Parathyroid adenoma (tissue), 2 donors: ENCODE measurements around the gene DAPK1.

Source experiments
- H2AFZ ChIP-seq: fragments of 300-600 bp; sonication (generic); one replicate; pipeline ENCODE4 v1.7.0; 2017; ENCODE audit warnings: antibody characterized with exemption, mild to moderate bottlenecking
- H3K27ac ChIP-seq: fragments of 300-600 bp; sonication (generic); one replicate; pipeline ENCODE4 v1.7.0; 2017
- H3K27me3 ChIP-seq: fragments of 300-600 bp; sonication (generic); one replicate; pipeline ENCODE4 v1.7.0; 2017; ENCODE audit warnings: low read length; ENCODE audit not compliant: control insufficient read depth, insufficient read depth
- H3K36me3 ChIP-seq: fragments of 300-600 bp; sonication (generic); one replicate; pipeline ENCODE4 v1.7.0; 2017; ENCODE audit warnings: low read length; ENCODE audit not compliant: control insufficient read depth, insufficient read depth
- H3K4me1 ChIP-seq: fragments of 300-600 bp; sonication (generic); one replicate; pipeline ENCODE4 v1.7.0; 2017; ENCODE audit warnings: control low read depth
- H3K4me2 ChIP-seq: fragments of 300-600 bp; sonication (generic); one replicate; pipeline ENCODE4 v1.7.0; 2017; ENCODE audit warnings: low read length
- H3K4me3 ChIP-seq: fragments of 300-600 bp; sonication (generic); one replicate; pipeline ENCODE4 v1.7.0; 2017; ENCODE audit warnings: low read depth, low read length
- H3K79me2 ChIP-seq: fragments of 300-600 bp; sonication (generic); one replicate; pipeline ENCODE4 v1.7.0; 2017; ENCODE audit warnings: control low read depth
- H3K9ac ChIP-seq: fragments of 300-600 bp; sonication (generic); one replicate; pipeline ENCODE4 v1.7.0; 2017; ENCODE audit warnings: mild to moderate bottlenecking
- H3K9me3 ChIP-seq: fragments of 300-600 bp; sonication (generic); one replicate; pipeline ENCODE4 v1.7.0; 2017; ENCODE audit warnings: low read length; ENCODE audit not compliant: control insufficient read depth
- TF ChIP-seq, protein P1 (sequence below): fragments of 300-600 bp; sonication (generic); IDR thresholded peaks from one replicate; pipeline ENCODE4 v1.7.0; 2017; ENCODE audit warnings: antibody characterized with exemption, mild to moderate bottlenecking
- donor health status: primary hyperparathyroidism.

The DAPK1 gene

DNA sequence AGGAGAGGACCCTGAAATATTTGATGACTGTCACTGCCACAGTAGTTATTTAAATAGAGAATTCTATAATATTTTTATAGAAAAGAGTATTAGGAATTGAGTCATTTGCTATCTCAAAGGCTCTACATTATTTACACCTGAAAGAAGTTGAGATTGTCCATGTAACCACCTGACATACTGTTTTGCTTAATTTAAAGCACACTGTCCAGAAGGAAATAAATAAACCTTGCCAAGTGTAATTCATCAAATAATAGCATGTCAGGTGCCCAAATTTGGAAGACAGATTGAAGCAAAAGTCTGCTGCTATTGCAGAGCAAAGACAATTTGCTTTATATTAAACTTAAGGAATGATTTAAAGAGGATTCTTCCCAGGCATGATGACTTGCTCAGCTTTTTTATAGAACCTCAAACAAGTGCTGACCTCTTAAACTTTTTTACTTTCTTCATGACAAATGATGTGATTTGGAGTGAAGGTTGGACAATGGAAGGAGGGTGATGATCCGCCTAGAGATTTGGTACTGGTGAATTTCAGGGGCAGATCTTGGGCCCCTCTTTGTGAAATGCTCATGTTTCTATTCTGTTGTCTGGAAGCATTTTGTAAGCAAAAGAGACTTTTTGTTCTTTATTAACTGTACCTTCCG lies 65.0 kb downstream of the DAPK1 start:
- no peaks in the 10 kb centered on the region for H3K9me3 ChIP-seq
- no peaks in the 10 kb centered on the region for H3K36me3 ChIP-seq
- H3K9ac ChIP-seq: no peak overlapping the region
- no peak overlapping the region for H3K4me2 ChIP-seq
- TF ChIP-seq, protein P1, sequence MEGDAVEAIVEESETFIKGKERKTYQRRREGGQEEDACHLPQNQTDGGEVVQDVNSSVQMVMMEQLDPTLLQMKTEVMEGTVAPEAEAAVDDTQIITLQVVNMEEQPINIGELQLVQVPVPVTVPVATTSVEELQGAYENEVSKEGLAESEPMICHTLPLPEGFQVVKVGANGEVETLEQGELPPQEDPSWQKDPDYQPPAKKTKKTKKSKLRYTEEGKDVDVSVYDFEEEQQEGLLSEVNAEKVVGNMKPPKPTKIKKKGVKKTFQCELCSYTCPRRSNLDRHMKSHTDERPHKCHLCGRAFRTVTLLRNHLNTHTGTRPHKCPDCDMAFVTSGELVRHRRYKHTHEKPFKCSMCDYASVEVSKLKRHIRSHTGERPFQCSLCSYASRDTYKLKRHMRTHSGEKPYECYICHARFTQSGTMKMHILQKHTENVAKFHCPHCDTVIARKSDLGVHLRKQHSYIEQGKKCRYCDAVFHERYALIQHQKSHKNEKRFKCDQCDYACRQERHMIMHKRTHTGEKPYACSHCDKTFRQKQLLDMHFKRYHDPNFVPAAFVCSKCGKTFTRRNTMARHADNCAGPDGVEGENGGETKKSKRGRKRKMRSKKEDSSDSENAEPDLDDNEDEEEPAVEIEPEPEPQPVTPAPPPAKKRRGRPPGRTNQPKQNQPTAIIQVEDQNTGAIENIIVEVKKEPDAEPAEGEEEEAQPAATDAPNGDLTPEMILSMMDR: no peak
- H3K4me3 ChIP-seq: no peak overlapping the region
- H2AFZ ChIP-seq: no peak overlapping the region
- H3K79me2 ChIP-seq: peaks cover 4% of the 10 kb centered on the region
- H3K27me3 ChIP-seq: no peaks in the 10 kb centered on the region
- H3K4me1 ChIP-seq: no peaks in the 10 kb centered on the region
- no peak overlapping the region for H3K27ac ChIP-seq

DNA sequence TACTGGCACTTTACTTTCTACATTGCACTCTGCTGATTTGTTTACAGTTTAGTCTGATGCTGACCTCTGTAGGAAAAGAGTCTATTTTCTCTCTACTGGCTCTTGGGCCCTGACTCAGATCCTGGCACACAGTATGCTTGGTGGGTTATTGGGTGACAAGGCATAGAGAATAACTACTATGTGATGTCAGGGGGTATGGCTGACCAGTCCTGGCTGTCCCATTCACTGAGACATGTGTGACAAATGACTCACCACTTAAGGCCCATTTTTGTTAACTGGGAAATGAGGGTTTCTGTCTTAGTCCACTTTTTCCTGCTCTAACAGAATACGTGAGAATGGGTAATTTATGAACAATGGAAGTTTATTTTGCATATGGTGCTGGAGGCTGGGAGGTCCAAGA lies 66.4 kb downstream of the DAPK1 start:
- TF ChIP-seq, protein P1: no peak
- Histone ChIP-seq H2AFZ (no peak overlapping the region), H3K36me3 (no peaks in the 10 kb centered on the region), H3K4me3 (no peak overlapping the region), H3K27me3 (no peaks in the 10 kb centered on the region), H3K9me3 (no peaks in the 10 kb centered on the region), H3K4me2 (no peak overlapping the region), H3K9ac (no peak overlapping the region), H3K27ac (no peak overlapping the region), H3K4me1 (no peaks in the 10 kb centered on the region), H3K79me2 (peaks cover 4% of the 10 kb centered on the region)

DNA sequence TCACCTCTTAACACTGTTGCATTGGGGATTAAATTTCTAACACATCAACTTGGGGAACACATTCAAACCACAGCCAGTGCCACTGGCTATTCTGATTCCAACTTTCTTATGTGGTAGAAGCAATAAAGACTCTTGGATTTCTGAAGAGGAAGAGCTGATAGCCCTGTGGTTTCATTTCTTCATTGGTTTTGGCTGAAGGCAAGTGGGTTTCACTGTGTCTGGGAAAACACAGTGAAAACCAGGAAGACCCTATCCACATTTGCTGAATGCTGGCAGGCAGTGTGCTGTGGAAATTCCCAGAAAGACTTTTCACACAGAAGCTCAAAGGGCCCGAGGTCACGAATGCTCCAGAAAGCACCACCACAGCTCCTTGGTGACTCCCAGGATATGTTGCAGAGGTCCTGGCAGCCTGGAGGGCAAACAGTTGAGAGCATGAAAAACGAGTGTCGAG lies 67.1 kb downstream of the DAPK1 start:
- Histone ChIP-seq H3K9ac (no peak overlapping the region), H3K36me3 (no peaks in the 10 kb centered on the region), H3K4me3 (no peak overlapping the region), H3K79me2 (peaks cover 4% of the 10 kb centered on the region), H3K27ac (no peak overlapping the region), H2AFZ (no peak overlapping the region), H3K27me3 (no peaks in the 10 kb centered on the region), H3K4me1 (peaks cover 2% of the 10 kb centered on the region), H3K9me3 (no peaks in the 10 kb centered on the region), H3K4me2 (no peak overlapping the region)
- TF ChIP-seq, protein P1: no peak

DNA sequence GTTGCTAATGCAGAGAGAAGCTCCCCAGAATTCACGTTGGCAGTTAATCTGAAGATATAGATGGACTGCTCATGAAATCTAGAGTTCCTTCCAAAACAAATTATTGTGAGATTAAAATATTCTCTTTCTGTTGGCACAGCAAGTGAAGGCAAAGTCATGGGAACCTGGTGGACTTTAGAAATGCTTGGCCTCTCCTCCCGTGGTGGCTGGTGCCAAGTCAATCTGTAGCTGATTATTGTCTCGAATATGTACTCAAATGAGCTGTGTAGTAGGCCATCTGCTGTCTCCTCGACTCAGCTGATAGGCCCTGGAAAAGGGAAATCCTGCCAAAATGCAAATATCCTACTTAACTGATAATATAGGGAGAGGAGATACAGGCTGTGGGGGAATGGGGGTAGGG lies 69.3 kb downstream of the DAPK1 start:
- H3K27ac ChIP-seq: no peak overlapping the region

More for the DNA sequence above, 69.3 kb downstream of the DAPK1 start:
- no peaks in the 10 kb centered on the region for H3K36me3 ChIP-seq
- no peak overlapping the region for H3K9ac ChIP-seq
- peaks cover 3% of the 10 kb centered on the region for H3K4me1 ChIP-seq
- no peak overlapping the region for H3K4me2 ChIP-seq
- H3K4me3 ChIP-seq: no peak overlapping the region
- no peaks in the 10 kb centered on the region for H3K79me2 ChIP-seq
- no peaks in the 10 kb centered on the region for H3K27me3 ChIP-seq
- no peaks in the 10 kb centered on the region for H3K9me3 ChIP-seq
- TF ChIP-seq, protein P1: no peak
- peak overlapping the region; percentile 22 for H2AFZ ChIP-seq
